HG02610 (cell line): ENCODE data around the gene APOA1.
A peak's percentile ranks its signal among the peaks of the same experiment; 100 is the strongest.

ENCODE experiments used
- ATAC-seq: cut with Tn5 transposase; IDR thresholded peaks from one replicate; pipeline ENCODE4 v1.9.1; 2021; ENCODE audit warnings: mild to moderate bottlenecking, moderate library complexity; ENCODE audit not compliant: unreplicated experiment

The APOA1 gene

GRCh38 chr11:116859175-116859574 is 21.8 kb upstream of the APOA1 start:
- no peak for ATAC-seq

- no peak for ATAC-seq
Observed at GRCh38 chr11:116857936-116858335, 20.5 kb upstream of the APOA1 start.

DNA sequence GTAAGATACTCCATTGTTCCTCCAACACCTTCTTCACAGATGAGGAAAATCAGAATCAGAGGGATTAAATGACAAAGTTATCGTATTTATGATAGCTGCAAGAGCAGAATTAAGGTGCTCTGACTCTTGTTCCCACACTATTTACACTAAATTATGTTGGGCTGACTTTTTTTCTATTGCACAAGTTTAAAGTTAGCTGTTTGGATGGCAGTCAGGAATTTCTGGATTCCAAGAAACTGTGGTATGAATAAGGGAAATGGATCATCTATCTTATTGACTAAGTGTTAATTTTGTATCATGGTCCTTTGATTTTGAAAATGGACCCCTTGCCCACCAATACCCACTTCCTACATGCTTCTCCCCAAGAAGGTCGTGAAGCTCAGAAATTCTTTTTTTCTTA is 19.9 kb upstream of the APOA1 start:
- ATAC-seq = no peak

DNA sequence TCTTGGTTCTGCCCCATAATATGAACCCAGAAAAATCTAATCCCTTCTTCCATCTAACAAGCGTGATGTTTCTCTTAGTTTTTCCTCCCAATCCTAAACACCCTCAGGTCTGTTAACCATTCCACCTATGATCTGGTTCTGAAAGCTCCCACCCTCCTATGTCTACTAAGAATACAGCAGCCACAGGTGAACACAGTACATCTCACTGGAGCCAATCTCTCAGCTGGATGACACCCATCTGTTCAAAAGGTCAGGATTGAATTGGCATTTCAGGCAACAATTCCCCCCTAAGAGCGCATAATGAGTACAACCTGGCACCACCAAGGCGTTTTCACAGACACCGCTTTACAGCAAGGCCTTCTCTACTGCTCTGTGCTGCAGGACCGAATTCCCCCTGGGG is 19.0 kb upstream of the APOA1 start:
- no peak for ATAC-seq

DNA sequence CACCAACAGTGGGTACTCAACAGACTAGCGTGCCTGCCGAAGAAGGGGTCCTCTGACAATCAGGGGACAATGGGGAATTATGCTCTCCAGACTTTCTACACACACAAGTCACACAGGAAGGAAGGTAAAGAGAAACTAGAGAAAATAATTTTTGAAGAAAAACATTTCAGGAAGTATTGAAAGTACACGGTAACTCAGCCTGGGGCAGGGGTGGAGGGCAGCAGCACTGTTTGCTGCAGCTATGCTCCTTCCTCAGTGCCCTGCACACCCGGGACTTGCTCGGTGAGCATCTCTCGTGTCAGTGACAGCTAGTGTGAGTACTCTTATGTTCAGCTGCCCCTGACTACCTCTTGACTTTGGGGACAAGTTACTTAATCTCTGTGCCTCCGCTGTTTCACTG is 18.0 kb upstream of the APOA1 start:
- ATAC-seq = no peak

DNA sequence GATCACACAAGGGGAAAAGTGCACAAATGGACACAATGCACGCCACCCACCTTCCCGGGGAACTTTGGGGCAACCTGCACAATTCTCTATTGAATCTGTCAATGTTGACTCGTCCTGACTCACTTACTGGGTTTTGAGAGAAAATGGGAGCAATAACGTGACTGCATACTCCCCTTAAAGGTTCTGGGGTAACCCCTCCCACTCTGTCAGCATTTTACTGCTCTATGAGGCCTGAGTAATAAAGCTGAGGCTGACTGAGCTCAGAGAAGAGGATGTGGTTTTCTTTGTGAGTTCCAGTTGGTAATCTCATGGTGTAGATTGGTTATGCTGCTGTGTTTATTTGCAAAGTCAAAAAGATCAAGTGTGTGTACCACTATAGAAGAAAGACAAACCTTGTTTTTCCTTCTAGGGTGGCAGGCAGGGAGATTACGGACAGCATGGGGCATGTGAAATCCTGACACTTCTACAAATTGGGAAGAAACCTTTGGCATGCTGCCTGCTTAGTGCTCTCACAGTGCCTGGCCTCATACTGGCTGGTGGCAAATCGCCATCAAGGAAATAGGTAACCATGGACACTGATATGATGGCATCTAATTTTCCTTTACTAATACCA is 16.1 kb upstream of the APOA1 start:
- peak; percentile 95 for ATAC-seq

DNA sequence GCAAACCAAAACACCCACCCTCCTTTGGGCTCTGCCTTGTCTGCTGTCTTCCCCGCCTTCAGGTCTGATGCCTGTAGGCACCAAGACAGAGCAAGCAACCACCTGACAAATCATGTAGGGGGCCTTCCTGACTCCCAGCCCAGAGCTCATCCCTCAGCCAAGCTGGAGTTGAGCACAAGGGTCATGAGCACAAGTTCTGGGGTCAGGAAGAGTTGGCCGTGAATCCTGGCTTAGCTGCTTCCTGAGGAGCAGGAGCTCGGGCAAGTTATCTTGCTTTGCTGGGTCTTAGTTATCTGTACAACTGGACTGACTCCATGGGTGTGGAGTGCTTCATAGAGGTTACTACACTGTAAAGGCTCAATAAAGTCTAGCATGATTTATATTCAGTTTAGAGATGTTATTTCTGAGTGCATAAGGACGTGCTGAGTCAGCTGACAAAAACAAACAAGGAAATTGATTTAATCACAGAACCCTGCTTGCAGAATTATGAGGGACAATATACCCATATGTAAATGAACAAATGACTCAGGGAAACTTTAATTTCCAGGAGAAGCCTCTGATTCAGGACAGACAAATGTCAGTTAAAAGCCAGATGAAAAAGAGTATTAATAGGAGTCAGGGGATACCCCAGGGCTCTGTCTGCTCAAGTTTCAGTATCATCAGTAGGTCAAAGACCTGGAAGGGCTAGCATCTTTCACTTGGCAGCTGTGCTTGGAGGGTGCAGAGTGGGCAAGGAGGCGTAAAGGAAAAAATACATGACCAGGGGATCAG is 15.0 kb upstream of the APOA1 start:
- ATAC-seq = no peak

DNA sequence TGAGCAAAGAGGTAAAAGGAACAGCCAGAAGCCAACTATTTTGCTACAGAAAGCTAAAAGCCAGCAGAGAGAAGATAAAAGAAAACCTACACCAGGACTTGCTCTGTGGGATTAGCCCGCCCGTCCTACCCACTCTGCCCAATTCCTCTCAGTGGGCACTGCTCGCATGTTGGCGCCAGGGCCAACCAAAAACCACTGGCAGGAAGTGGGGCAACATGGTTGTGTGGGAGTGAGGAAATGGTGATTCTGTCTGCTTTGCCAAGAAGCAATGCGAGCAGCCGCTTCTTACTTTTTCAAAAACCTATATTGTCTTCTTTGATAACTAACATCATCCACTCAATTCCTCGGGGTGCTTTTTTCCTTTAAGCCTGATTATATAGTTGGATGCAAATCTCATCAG is 14.2 kb upstream of the APOA1 start:
- no peak for ATAC-seq

DNA sequence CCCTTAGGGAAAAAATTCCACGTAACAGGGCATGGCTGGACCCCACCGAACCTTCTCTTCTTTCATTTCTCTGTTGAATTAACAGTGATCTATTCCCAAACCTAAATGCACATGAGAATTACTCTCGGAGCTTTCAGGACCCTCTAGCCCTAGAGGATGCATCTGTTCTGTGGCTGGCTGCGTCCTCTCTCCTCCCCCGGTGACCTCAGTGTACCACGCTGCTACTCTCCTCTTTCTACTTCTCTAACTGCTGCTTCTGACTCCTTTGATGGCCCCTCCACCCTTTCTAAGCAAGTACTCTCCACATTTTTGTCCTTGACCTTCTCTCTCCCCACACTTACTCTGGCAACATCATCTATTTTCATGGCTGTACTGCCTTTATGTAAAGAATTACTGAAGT is 12.1 kb upstream of the APOA1 start:
- ATAC-seq = no peak

- ATAC-seq = no peak
Observed at GRCh38 chr11:116849060-116849459, 11.6 kb upstream of the APOA1 start.

DNA sequence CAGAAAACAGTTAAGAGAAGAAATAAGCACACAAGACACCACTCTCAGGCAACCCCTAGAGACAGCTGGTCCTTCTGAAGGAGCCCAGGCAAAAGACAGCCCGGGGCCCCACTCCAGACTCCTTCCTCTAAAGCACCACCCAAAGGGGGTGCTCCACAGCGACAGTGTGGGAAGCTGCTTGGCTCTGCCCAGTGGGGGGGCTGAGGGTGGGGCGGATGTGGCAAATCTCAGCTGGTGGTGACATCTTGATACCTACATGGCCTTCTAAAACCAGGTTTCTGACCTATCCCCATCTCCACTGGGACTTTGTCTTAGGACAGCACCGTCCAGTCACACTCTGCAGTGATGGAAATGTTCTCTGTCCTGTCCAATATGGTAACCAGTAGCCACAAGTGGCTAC is 10.2 kb upstream of the APOA1 start:
- ATAC-seq = no peak

DNA sequence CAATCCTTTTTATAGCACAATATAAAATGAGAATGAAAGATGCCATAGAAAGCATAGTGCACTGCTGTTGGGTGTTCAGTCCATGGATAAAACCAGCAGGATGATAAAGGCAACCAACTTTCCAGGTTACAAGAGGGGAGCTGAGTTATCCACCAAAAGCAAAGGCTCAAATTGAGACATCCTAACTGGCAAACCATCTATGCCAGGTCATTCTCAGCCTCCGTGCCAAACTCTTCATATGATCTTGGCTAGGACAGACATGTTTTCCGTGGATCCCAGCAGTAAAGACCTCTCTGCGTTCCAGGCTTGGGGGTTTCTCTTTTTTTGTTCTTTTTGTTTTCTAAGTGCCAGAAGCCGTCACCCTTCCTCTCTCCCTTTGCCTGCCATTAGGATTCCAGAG is 7.3 kb upstream of the APOA1 start:
- no peak for ATAC-seq

DNA sequence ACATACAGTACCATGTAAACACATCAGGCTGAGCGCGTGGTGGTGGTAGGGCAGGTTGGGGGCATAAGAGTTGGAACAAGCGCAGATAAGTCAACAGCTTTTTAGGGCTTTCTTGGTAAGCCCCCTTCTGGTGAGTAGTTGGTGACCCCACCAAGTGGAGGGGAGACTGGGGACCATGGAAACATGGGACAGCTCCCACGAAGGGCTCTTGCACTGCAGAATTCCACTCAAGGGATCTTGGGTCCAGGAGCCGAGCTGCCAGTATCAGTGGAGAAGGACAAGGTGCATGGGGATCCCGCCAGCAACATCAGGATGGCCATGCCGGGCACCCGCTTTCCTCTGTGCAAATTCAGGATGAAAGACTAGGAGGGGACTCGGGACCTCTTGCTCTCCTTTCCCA is 6.2 kb upstream of the APOA1 start:
- no peak for ATAC-seq

GRCh38 chr11:116842909-116843308 is 5.5 kb upstream of the APOA1 start:
- no peak for ATAC-seq

- ATAC-seq = no peak
Observed at GRCh38 chr11:116842117-116842516, 4.7 kb upstream of the APOA1 start.

DNA sequence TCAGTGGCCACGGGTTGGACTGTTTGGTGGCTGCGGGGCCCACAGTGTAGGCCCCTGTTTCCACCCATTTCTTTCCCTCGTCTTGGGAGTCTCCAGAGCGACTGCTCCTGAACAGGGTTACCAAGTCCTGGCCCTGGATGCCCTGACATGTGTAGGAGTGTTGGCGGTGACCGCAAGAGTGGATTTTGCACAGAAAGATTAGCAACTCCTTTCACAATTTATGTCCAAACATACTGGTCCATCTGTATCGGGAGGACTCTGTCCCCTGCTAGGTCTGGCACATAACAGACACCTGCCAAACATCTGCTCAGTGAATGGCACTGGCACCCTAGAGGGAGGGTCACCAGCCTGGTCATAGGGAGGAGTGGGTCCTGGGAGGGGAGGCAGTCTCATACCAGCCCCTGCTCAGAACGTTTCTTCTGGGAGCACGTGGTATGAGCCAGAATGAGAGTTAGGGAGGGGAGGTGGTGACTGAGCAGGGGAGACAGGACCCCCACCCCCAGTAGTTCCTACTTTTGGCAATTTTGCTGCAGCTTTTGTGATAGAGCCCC is 3.4 kb upstream of the APOA1 start:
- ATAC-seq = no peak

GRCh38 chr11:116840224-116840745 is 2.9 kb upstream of the APOA1 start:
- ATAC-seq = no peak

DNA sequence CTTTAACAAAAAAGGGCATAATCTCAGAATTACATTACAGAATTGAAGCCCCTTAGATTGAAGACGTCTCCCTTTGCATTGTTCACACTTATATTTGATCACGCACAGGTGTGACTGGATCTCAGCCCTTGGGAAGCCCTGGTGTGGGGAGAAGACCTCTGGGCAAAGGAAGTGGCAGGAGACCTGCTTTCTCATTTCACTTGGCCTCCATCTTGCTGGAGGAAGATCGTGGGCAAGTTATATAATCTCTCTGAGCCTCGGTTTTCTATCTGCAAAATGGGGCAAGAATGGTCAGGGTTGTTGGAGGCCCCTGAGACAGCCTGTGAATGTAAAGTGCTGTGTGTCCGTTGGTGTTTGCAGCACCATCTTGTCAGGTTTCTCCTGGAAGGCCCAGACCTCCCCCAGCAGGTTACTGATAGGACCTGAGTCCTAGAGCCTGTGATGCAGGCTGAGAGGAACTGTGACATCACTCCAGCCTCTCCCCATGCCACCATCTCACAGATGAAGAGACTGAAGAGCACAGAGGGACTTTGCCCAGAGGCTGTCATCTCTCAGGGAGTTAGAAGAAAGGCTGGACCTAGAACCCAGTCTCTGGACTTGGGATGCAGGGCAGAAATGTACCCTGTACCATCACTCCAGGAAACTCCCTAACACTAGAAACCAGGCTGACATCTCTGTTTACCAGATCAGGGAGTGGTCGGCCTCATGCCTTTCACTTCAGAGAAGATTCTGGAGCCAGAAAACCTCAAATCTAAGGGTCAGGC is 1.1 kb upstream of the APOA1 start:
- ATAC-seq = no peak

- ATAC-seq = no peak
Observed at GRCh38 chr11:116836632-116836991, 810 bp downstream of the APOA1 start.

DNA sequence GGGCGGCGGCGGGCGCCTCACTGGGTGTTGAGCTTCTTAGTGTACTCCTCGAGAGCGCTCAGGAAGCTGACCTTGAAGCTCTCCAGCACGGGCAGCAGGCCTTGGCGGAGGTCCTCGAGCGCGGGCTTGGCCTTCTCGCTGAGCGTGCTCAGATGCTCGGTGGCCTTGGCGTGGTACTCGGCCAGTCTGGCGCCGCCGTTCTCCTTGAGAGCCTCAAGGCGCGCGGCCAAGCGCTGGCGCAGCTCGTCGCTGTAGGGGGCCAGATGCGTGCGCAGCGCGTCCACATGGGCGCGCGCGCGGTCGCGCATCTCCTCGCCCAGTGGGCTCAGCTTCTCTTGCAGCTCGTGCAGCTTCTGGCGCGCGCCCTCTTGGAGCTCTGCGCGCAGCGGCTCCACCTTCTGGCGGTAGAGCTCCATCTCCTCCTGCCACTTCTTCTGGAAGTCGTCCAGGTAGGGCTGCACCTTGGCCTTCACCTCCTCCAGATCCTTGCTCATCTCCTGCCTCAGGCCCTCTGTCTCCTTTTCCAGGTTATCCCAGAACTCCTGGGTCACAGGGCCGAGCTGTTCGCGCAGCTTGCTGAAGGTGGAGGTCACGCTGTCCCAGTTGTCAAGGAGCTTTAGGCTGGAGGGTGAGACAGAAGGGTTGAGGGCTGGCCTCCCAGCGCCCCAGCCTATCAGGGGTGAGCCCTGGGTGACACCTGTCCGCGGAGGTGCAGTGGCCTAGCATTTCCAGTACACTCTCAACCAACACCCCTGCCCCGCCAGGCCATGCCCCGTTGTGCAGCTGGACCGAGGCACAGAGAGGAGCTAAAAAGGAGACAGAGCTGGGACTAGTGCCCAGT is 1.4 kb downstream of the APOA1 start:
- peak; percentile 71 for ATAC-seq
